ENCODE data around the gene VPS37B.

The VPS37B gene

GRCh38 chr12:122840580-122841513, 55.1 kb downstream of the VPS37B start:
- no peak for DNase-seq (ENCODE audit: low spot score)

- DNase-seq (ENCODE audit: low spot score), result no peak
These were observed 55.9 kb downstream of the VPS37B start for GRCh38 chr12:122839907-122840554.

- DNase-seq (ENCODE audit: low spot score), result no peak
These were observed 57.1 kb downstream of the VPS37B start for GRCh38 chr12:122838841-122839240.

GRCh38 chr12:122837306-122838265, 58.3 kb downstream of the VPS37B start:
- DNase-seq (ENCODE audit: low spot score), result no peak

- no peak for DNase-seq (ENCODE audit: low spot score)
These were observed 59.6 kb downstream of the VPS37B start for GRCh38 chr12:122836027-122836921.

- DNase-seq (ENCODE audit: low spot score), result peak; percentile 85
These were observed 60.2 kb downstream of the VPS37B start for GRCh38 chr12:122835750-122836026.

- DNase-seq (ENCODE audit: low spot score), result peak; percentile 92
These were observed 60.8 kb downstream of the VPS37B start, which contains the start of gene HIP1R for GRCh38 chr12:122834921-122835749. TSS of gene HIP1R (plus strand) at chr12:122835457. CDS start at chr12:122835551, 94 bp downstream.

GRCh38 chr12:122834104-122834920, 61.6 kb downstream of the VPS37B start:
- DNase-seq (ENCODE audit: low spot score), result peak; percentile 73

GRCh38 chr12:122830517-122831214, 65.3 kb downstream of the VPS37B start:
- DNase-seq (ENCODE audit: low spot score), result no peak

GRCh38 chr12:122827258-122827657, 68.7 kb downstream of the VPS37B start:
- no peak for DNase-seq (ENCODE audit: low spot score)

GRCh38 chr12:122825773-122826724, 69.9 kb downstream of the VPS37B start:
- no peak for DNase-seq (ENCODE audit: low spot score)

- DNase-seq (ENCODE audit: low spot score), result no peak
These were observed 72.5 kb downstream of the VPS37B start for GRCh38 chr12:122823429-122823828.

GRCh38 chr12:122820838-122821271, 75.1 kb downstream of the VPS37B start:
- no peak for DNase-seq (ENCODE audit: low spot score)

- no peak for DNase-seq (ENCODE audit: low spot score)
These were observed 75.8 kb downstream of the VPS37B start for GRCh38 chr12:122820138-122820537.

GRCh38 chr12:122819209-122819785, 76.6 kb downstream of the VPS37B start:
- no peak for DNase-seq (ENCODE audit: low spot score)

Measured in D341Med (cell line).